ENCODE data around the gene TMEM37.

The TMEM37 gene

GRCh38 chr2:119449521-119449920 is 17.9 kb downstream of the TMEM37 start:
- no peak overlapping the region for H3K27ac ChIP-seq
- no peak for TF ChIP-seq ZFX (IDR thresholded peaks at IDR 0.05)

GRCh38 chr2:119451336-119452050 is 19.8 kb downstream of the TMEM37 start:
- TF ChIP-seq ZFX (IDR thresholded peaks at IDR 0.05) = no peak
- TF ChIP-seq CTCF (conservative IDR thresholded peaks at IDR 0.05) = no peak
- H3K27ac ChIP-seq = no peak overlapping the region

- H3K27ac ChIP-seq = no peak overlapping the region
- TF ChIP-seq ZFX (IDR thresholded peaks at IDR 0.05) (no peak), CTCF (conservative IDR thresholded peaks at IDR 0.05) (no peak)
Observed at GRCh38 chr2:119453972-119454593, 22.4 kb downstream of the TMEM37 start.

GRCh38 chr2:119455066-119455718 is 23.5 kb downstream of the TMEM37 start:
- no peak overlapping the region for H3K27ac ChIP-seq
- TF ChIP-seq ZFX (IDR thresholded peaks at IDR 0.05) (no peak), CTCF (conservative IDR thresholded peaks at IDR 0.05) (no peak)

GRCh38 chr2:119460076-119460475 is 28.4 kb downstream of the TMEM37 start:
- no peak overlapping the region for H3K27ac ChIP-seq
- no peak for TF ChIP-seq ZFX (IDR thresholded peaks at IDR 0.05)
- no peak for TF ChIP-seq CTCF (conservative IDR thresholded peaks at IDR 0.05)

- TF ChIP-seq CTCF (conservative IDR thresholded peaks at IDR 0.05) (no peak), ZFX (IDR thresholded peaks at IDR 0.05) (no peak)
Observed at GRCh38 chr2:119461811-119462210, 30.2 kb downstream of the TMEM37 start.

GRCh38 chr2:119462574-119462973 is 30.9 kb downstream of the TMEM37 start:
- no peak overlapping the region for H3K27ac ChIP-seq
- TF ChIP-seq ZFX (IDR thresholded peaks at IDR 0.05) (no peak), CTCF (conservative IDR thresholded peaks at IDR 0.05) (no peak)

More at GRCh38 chr2:119461811-119462210, 30.2 kb downstream of the TMEM37 start:
- H3K27ac ChIP-seq = no peak overlapping the region

Measured in C4-2B (cell line).